Upper lobe of left lung (tissue), 6 donors: ENCODE results near the gene CCDC120. TPM values are rescaled to one million over a fixed set of nuclear protein-coding genes. Genes with fewer than 3 reads are reported as not detected.
A peak's percentile ranks its signal among the peaks of the same experiment; 100 is the strongest.

Source experiments
- ATAC-seq, 2 donors: fragments of 200-7000 bp; cut with Tn5 transposase; one replicate each; pipeline ENCODE4 v1.9.1; 2022; ENCODE audit warnings: mild to moderate bottlenecking in 2 of 2, moderate library complexity in 2 of 2; ENCODE audit not compliant: low FRiP score in 2 of 2
- DNase-seq, 2 donors: peaks; one replicate each; pipeline ENCODE4 v3.0.0-alpha.2; 2019 to 2020
- H3K27ac ChIP-seq, 4 donors: fragments of 200-600 bp; sonication (generic); one replicate each; pipeline ENCODE4 v1.5.1; 2016 to 2019
- H3K27me3 ChIP-seq, 4 donors: fragments of 200-600 bp; sonication (generic); one replicate each; pipeline ENCODE4 v1.5.1; 2017 to 2019
- H3K36me3 ChIP-seq, 4 donors: fragments of 200-600 bp; sonication (generic); one replicate each; pipeline ENCODE4 v1.5.1; 2016 to 2019
- H3K4me1 ChIP-seq, 4 donors: fragments of 200-600 bp; sonication (generic); one replicate each; pipeline ENCODE4 v1.5.1; 2018 to 2019
- H3K4me3 ChIP-seq, 4 donors: fragments of 200-600 bp; sonication (generic); one replicate each; pipeline ENCODE4 v1.5.1; 2017 to 2019; ENCODE audit warnings: mild to moderate bottlenecking in 2 of 4, moderate library complexity in 1 of 4
- H3K9me3 ChIP-seq, 4 donors: fragments of 200-600 bp; sonication (generic); one replicate each; pipeline ENCODE4 v1.5.1; 2018 to 2019
- CTCF ChIP-seq, 6 experiments: fragments of 450-650 bp in 4 of 6; fragments of 200-600 bp in 2 of 6; sonication (generic) in 2 of 6; IDR thresholded peaks; one replicate each; pipeline ENCODE4 v1.5.1; 2016 to 2019; ENCODE audit warnings: antibody characterized with exemption in 6 of 6
- EP300 ChIP-seq, 4 donors: sonication (generic); formaldehyde crosslinking; IDR thresholded peaks; one replicate each; pipeline ENCODE4 v1.5.1; 2017; ENCODE audit warnings: antibody characterized with exemption in 4 of 4, control low read depth in 2 of 4
- POLR2A ChIP-seq, 4 donors: fragments of 450-650 bp; IDR thresholded peaks; one replicate each; pipeline ENCODE4 v1.5.1; 2016 to 2017; ENCODE audit warnings: antibody characterized with exemption in 4 of 4, mild to moderate bottlenecking in 2 of 4
- POLR2AphosphoS5 ChIP-seq, 2 donors: sonication (generic); formaldehyde crosslinking; IDR thresholded peaks; one replicate each; pipeline ENCODE4 v1.5.1; 2017; ENCODE audit warnings: antibody characterized with exemption in 2 of 2
- WGBS, 2 donors: methylation state at CpG; one replicate each; pipeline ENCODE4 v1.1.5; 2017 to 2018; 5-methylcytosine and 5-hydroxymethylcytosine counted together
- total RNA-seq, 6 donors: library from RNA; depleted of rRNA in 4 of 6; stranded (reverse); fragments of >200 nt in 4 of 6; gene quantifications; one replicate each; pipeline versions ENCODE4 v1.1.0 to v1.2.1, GENCODE V29; 2016 to 2021
- donor health status: DM: no; HTN: no; CAD: no; lungs with moderate emphysema.
- donor health status: DM: no; HTN: yes; CAD: no; lungs with severe emphysema.

Gene CCDC120
- total RNA-seq, 6 donors from 2014 or later = 6.0 to 13.5 (median 9.9) TPM

DNA sequence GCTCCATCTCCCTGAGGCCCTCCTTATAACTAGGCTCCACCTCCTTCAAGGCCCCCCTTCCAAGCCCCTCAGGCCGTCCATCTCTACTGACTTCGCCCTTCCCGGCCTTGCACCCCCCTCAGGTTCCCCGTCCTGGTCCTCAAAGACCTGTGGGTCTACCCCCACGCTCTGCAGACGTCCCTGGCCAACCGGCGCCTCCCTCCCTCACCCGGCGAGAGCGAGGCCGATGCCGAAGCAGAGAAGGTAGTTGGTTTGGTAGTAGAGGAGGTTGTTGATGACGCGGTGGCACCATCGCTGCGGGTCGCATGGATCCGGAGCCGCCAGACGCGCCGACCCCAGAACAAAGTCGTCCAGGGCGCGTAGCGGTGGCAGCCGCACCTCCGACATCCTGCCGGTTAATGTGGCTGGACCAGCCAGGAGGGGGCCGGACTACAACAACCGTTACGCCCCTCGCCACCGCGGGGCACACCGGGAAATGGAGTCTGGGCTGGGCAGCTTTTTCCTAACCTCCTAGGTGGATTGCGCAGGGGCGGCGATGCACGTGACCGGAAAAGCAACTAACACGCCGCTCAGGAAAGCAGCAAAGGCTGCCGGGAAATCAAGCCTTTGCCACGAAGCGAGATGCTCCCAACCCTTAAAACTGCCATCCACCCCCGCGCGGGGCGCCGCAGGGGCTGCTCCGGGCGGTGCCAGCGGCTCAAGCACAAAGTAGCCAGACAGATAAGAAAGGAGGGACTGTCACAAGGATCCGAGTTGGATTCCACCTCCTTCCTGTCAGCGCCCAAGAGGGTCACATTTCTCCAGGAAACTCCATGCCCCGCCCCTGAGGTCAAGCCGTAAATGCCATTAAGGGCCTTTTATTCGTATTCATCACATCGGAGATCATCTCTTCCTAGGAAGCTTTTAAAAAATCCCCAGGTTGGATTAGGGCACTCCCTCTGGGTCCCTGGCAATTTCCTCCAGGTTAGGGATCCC, 15.1 kb downstream of the CCDC120 start, which contains the start of gene PRAF2:
Gene PRAF2, minus strand, starts transcription at position 402 of the 975 bp plus-strand sequence. Its CDS starts 15 bp downstream, at position 387.
- peaks cover 4 to 23% (median 17%) of the 10 kb centered on the region in 4 donors for H3K4me1 ChIP-seq
- H3K27me3 ChIP-seq = no peaks in the 10 kb centered on the region
- peak within 1 kb of the TSS; percentile 45 to 68 (median 52) for H3K4me3 ChIP-seq
- TF ChIP-seq POLR2A (IDR thresholded peaks at IDR 0.05) (peak in 2 of 4 donors; percentile 43 to 63), EP300 (IDR thresholded peaks at IDR 0.05) (peak in 1 of 4 donors; percentile 32), CTCF (IDR thresholded peaks at IDR 0.05) (peak in 3 of 6 experiments; percentile 29 to 31 (median 29)), POLR2AphosphoS5 (IDR thresholded peaks at IDR 0.05) (peak; percentile 62 to 74)
- H3K27ac ChIP-seq = peak within 1 kb of the TSS; percentile 63 to 75 (median 68)
- peak; percentile 91 to 95 for ATAC-seq
- no peaks in the 10 kb centered on the region for H3K9me3 ChIP-seq
- WGBS, 2 donors = 0 to 40% methylated on average over 6 to 60 of the region's 61 CpGs
- H3K36me3 ChIP-seq = peaks cover 0 to 22% (median 8%) of the 10 kb centered on the region in 4 donors
- peak; percentile 94 to 95 for DNase-seq

- H3K27me3 ChIP-seq = no peaks in the 10 kb centered on the region
- no peak overlapping the region for H3K27ac ChIP-seq
- WGBS, 2 donors = 90% methylated on average over 13 of the region's 13 CpGs; no CpG with 5 or more reads in 1 of the 2 donors
- peaks cover 5 to 24% (median 18%) of the 10 kb centered on the region in 4 donors for H3K4me1 ChIP-seq
- DNase-seq = no peak
- no peak overlapping the region for H3K4me3 ChIP-seq
- no peak for ATAC-seq
- TF ChIP-seq EP300 (IDR thresholded peaks at IDR 0.05) (no peak), CTCF (IDR thresholded peaks at IDR 0.05) (no peak), POLR2AphosphoS5 (IDR thresholded peaks at IDR 0.05) (no peak), POLR2A (IDR thresholded peaks at IDR 0.05) (no peak)
- H3K9me3 ChIP-seq = no peaks in the 10 kb centered on the region
- peaks cover 0 to 22% (median 8%) of the 10 kb centered on the region in 4 donors for H3K36me3 ChIP-seq
Observed at GRCh38 chrX:49075347-49075746, 16.5 kb downstream of the CCDC120 start.

- WGBS, 2 donors = 71 to 92% methylated on average over 5 of the region's 5 CpGs
- no peak for ATAC-seq
Observed at GRCh38 chrX:49077941-49078340, 19.1 kb downstream of the CCDC120 start.

GRCh38 chrX:49079489-49080428, 21.0 kb downstream of the CCDC120 start, which contains the start of gene WDR45:
TSS of gene WDR45 (minus strand) at chrX:49079887. CDS start at chrX:49078095, 1,792 bp downstream.
- H3K27me3 ChIP-seq = no peaks in the 10 kb centered on the region
- no peaks in the 10 kb centered on the region for H3K9me3 ChIP-seq
- WGBS, 2 donors = 0 to 49% methylated on average over 6 to 53 of the region's 55 CpGs
- peak; percentile 78 to 87 for TF ChIP-seq POLR2AphosphoS5 (IDR thresholded peaks at IDR 0.05)
- peak in 1 of 4 donors; percentile 3 for TF ChIP-seq EP300 (IDR thresholded peaks at IDR 0.05)
- TF ChIP-seq POLR2A (IDR thresholded peaks at IDR 0.05) = peak in 3 of 4 donors; percentile 62 to 82 (median 66)
- TF ChIP-seq CTCF (IDR thresholded peaks at IDR 0.05) = no peak
- peak within 1 kb of the TSS; percentile 92 to 97 (median 92) for H3K27ac ChIP-seq
- peaks cover 0 to 22% (median 8%) of the 10 kb centered on the region in 4 donors for H3K36me3 ChIP-seq
- H3K4me3 ChIP-seq = peak within 1 kb of the TSS; percentile 45 to 67 (median 60)
- ATAC-seq = peak; percentile 84 to 97
- H3K4me1 ChIP-seq = peaks cover 4 to 10% (median 5%) of the 10 kb centered on the region in 4 donors
- DNase-seq = peak; percentile 75 to 86

More at GRCh38 chrX:49077941-49078340, 19.1 kb downstream of the CCDC120 start:
- DNase-seq = no peak
- H3K36me3 ChIP-seq = peaks cover 0 to 22% (median 8%) of the 10 kb centered on the region in 4 donors
- no peak for TF ChIP-seq POLR2AphosphoS5 (IDR thresholded peaks at IDR 0.05)
- H3K27ac ChIP-seq = no peak overlapping the region
- no peak overlapping the region for H3K4me3 ChIP-seq
- H3K9me3 ChIP-seq = no peaks in the 10 kb centered on the region
- no peaks in the 10 kb centered on the region for H3K27me3 ChIP-seq
- peaks cover 5 to 19% (median 13%) of the 10 kb centered on the region in 4 donors for H3K4me1 ChIP-seq
